ENCODE measurements around the gene EFCAB6.

EFCAB6 gene

GRCh38 chr22:43828998-43829782 lies 17.1 kb upstream of the EFCAB6 start:
- DNase-seq: no peak

DNA sequence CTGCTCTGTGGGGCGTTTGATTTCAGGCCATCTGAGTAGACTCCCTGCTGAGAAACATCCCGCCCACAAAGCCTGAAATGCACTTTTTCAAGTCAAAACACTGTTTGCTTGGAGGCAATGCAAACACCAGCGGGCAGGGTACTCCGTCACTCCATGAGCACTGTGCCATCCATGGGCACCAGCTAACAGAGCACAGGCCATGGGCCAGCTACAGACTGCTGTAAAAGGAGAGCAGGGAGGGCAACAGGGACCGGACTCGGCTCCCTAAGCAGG lies 16.6 kb upstream of the EFCAB6 start:
- DNase-seq: no peak

DNA sequence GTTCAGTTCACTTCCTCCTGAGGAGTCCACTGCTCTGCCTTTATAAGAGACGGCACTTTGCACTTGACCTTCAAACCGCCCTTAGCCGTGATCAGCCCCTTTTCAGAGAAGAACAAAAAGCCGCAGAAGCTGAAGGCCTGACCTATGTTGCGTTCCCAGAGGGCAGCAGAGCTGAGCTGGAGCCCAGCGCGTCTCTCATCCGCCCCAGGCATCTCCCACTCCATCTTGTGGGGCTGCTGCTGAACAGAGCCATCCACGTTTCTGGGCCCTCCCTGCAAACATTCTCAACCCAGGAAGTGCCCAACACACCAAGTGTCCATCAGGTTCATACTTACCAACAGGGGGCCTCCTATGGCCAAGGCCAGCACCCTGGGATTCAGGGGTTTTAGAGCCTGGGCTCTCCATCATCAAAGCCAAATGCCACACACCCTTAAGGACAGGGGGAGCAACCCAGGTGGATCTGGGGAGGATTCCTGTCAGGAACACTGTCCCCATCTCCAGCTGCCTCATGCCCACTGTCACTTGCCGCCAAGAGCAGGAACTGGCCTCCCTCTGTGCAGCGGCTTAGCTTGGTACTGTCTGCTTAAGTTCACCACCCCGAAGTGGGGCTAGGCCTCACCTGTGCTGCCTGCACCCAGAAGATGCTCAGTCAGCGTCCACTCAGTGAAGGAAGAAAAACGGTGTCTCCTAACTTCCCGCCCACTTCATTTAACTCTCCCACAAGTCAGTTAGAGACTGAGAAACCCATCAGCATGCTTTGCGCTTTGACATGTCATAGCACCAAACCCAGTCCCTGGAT lies 16.0 kb upstream of the EFCAB6 start:
- no peak for DNase-seq

DNA sequence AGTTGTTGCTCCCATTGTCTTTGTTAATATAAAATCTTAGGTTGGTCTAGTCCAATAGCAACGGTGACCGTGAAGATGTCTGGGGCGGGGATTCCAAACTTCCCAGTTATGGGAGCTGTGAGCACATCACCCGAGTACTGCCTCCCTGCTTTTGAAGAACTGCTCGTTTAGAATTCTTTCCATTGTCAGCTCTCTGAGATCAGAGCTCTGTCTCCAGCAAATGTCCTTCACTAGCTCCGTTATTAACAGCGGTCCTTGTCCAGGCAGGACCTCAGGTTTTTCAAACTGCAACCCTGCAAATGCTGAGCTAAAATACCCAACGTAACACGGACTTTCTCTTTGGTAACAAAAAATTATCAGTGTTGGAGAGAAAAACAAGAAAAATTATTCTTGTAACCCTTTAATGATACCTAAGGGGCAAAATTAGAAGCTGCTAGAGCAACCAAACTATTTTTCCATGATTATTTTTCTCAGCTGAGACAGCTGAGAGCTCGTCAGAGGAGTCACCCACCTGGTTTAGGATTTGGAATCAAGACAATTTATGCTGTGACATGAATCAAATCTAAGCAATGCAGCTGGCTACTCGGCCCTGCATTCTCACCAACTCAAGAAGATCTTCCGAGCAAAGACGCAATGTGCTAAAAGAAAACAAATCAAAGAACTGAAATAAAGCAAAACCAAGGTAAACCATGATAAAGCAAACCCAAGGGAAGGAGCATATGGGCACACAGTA lies 15.1 kb upstream of the EFCAB6 start:
- DNase-seq: no peak

DNA sequence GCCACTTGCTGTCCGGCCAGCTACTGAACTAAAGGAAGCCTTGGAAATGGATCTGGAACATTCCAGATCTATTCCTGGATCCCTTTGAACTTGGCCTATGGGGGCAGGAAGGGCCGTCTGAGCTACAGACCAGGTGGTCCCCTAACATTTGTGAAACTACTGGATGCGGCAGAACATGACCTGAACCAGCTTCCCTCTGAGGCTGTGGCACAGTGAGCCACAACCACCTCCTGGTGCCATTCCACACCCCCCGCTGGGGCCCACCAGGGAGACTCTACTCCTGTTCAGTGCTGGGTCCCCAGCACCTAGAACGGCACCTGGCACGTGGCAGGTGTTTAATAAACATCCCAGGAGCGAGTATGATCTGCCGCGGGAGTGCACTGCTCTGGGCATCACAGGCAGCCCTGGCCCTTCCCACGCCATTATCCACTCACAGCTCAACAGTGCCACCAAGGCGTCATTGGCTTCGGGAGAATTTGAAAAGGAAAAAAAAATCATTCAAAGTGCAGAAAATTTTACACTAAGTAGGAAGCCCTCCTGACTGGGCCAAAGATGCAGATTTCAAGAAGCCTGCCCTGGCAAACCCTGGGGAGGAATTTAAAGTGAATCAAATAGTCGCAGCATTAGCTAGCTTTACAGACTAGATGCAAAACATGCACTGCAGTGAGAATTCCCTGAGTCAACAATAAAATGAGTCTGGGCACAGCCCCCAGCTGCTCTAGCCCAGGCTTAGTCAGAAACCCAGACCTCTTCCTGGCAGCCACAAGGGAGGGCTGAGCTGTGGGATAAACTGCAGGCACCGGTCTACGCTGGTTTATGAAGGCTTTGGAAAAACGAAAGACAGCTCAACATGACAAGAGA lies 14.3 kb upstream of the EFCAB6 start:
- no peak for DNase-seq

DNA sequence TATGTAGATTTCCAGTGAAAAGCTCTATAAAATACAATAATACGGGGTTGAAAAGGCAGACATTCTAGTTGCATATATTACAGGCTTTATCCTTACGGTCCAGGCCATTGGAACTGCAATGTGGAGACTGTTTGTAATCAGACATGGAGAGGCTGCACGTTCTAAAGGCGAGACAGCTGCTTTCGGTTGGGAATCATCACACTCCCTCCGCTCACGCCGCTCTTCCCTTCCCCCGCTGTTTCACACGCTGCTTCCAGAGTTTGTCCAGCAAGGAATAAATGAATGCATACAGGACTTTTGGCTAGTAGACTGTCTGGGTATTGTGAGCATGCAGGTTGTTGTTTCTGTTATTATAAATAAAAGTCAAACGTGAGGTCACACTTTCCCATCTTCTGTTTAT lies 13.5 kb upstream of the EFCAB6 start:
- DNase-seq: no peak

DNA sequence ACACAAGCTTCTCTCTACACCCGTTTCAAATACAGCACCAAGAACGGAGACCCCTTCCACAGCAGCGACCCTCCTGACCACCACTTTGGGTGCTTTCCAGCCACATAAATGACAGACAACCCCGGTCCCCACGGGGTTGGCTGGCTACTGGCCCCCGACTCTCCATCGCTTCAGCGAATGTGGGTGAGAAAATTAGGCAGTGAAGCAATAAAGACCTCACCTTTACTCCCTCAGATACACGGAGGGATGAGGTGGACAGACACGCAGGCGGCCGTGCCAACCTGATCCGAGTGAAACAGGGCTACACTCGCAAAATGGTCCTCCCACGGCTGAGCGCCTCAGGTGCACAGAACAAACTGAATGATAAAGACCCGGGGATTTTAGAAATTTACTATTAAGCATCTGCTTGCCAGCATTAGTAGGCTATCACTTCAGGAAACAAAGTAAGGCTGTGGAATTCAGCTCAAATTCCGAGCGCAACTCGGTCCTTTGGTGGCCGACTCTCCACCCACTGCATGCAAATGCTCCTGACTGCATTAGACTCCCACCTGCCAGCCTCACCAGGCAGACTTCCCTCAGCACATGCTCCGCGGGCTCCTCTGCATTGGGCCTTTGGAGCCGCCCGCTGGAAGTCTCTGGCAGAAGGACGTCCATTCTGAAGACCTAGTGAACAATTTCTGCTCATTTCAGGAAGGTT lies 12.8 kb upstream of the EFCAB6 start:
- DNase-seq: no peak

- no peak for DNase-seq
These were observed 12.0 kb upstream of the EFCAB6 start for GRCh38 chr22:43823911-43824665.

GRCh38 chr22:43823353-43823908 lies 11.3 kb upstream of the EFCAB6 start:
- DNase-seq: no peak

- no peak for DNase-seq
These were observed 9.7 kb upstream of the EFCAB6 start for GRCh38 chr22:43821606-43822425.

DNA sequence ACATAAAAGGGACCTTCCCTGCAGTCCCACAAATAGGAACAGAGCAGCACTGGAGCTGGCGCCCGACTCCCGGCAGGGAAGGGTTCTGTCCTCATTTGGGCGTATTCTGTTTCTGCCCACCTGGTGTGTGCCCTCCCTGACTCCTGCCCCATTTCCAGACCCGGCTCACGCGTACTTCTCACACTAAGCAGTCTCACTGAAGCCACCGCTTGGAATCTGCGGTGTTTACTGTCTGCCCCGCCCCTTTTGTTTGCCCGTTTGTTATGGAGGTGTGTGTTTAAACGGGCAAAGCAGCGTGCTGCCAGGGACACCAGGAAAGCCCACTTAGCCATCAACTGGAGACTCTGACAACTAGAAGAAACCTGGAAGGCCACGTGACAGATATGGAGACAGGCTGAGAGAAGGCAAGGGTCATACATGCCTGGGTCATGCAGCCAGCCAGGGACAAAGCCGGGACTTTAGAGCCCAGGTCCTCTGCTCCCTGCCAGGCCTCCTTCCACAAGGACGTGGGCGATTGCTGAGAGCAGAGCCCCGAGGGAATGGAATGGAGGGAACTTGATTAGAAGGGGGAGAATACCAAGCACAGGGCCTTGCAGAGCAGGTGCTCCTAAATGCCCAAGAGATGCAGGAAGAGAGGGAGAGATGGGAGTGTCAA lies 8.7 kb upstream of the EFCAB6 start:
- DNase-seq: no peak

DNA sequence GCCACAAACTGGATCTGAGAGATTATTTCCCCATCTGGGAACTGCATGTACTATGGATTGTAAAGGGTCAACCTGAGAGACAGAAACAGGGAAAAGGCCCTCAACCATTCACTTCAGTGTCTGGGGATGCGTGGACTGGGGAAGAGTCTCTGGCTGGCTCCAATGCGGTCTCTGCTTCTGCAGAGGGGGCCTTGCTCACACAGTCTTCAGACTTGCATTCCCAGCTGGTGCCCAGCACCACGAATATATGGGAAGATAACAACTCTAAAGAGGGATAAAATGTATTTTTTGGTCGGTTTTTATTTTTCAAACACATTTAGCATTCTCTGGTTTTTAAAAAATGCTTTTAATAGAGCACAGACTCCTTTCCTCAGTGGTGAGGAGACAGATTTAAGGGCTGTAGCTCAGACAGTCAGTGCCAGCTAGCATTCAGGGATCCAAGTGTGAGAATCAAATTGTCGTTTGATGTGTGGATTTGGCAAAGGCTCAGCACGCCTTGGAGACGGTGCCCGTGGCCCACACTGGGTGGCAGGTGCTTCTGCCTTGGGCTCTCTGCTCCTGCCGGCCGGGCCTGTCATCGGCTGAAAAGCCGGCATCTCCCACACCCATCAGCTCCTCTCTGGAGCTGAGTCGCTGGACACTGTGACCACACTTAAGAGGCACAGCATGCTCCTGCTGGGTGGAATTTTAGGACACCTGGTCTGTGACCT lies 8.0 kb upstream of the EFCAB6 start:
- DNase-seq: no peak

GRCh38 chr22:43819421-43819921 lies 7.4 kb upstream of the EFCAB6 start:
- DNase-seq: no peak

DNA sequence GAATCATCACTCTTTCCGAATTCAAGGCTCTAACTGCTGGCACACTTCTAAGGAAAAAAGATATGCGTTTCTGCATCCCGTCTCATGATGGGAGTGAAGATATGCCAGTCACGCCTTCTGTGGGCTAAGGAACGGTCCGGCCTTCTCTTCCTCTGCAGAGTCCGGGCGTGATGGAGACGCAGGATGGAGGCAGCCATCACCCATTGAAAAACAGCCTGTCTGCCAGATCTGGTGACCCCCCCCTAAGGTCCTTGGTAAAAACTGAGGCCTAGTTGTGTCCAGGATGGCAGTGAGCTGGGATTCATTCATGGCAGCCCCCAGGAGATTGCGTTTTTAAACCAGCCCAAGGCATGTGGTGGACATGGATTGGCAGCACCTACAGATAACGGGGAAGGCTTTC lies 6.9 kb upstream of the EFCAB6 start:
- no peak for DNase-seq

GRCh38 chr22:43817402-43817801 lies 5.3 kb upstream of the EFCAB6 start:
- no peak for DNase-seq

GRCh38 chr22:43814264-43814663 lies 2.2 kb upstream of the EFCAB6 start:
- no peak for DNase-seq

- DNase-seq: no peak
These were observed 785 bp upstream of the EFCAB6 start for GRCh38 chr22:43812890-43813289.

DNA sequence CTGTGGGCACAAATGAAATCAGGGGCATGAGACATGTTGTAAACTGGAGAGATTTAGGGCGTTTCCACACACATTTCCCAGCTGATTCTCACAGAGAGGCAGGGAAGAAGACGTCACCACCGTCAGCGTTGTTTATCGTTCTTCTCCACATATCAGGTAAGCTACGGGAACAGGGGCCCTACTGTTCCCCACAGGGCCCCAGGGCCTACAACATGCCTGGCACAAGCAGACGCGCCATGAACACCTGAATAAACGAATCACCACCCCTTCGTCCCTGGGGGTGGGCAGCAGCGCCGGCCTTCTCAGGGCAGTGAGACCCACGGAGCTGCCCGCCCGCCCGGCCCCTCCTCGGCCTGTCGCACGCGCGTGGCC lies 342 bp downstream of the EFCAB6 start:
- DNase-seq: peak in 1 of 6 experiments; percentile 32
